GM18499 (cell line): ENCODE results near the gene GPR82.
"Not testable (repeated sequence)": the region's sequence is repeated elsewhere in the genome, so short reads cannot be mapped to it uniquely, and the experiment has no call there.

Experiments
- ATAC-seq: cut with Tn5 transposase; IDR thresholded peaks from one replicate; pipeline ENCODE4 v1.9.1; 2021; ENCODE audit warnings: moderate number of reproducible peaks; ENCODE audit not compliant: insufficient read depth, unreplicated experiment

The GPR82 gene

DNA sequence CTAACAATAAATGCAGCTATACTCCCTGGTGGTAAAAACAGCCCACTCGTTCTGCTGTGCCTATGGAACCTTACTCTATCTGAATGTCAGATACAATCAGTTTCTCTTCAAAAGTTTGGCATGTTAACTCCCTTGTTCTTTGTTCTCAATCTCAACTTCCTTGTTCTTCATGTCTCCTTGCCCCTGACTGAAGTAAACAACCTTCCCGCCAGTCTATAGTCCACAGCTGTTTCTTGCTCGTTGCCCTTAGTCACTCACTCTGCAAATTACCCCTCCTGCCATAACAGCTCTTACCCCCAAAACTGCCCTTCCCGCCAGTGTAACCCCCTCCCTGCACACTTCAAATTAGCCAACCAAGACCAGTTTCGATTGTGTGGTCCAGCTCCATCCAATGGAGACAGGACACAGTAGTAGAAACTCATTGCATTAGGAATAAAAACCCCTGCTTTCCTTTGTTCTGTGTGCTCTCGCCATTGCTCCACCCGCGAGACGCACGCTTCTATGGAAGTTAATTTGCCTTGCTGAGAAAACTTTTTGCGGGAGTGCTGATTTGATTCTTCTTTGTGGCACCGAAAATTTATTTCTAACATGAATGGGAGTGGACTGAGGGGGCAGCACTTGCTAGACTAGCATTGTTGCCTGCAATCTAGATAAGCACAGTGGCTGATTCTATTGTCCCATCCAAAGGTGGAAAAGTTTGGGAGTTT lies 7.1 kb upstream of the GPR82 start:
- ATAC-seq, result no peak

DNA sequence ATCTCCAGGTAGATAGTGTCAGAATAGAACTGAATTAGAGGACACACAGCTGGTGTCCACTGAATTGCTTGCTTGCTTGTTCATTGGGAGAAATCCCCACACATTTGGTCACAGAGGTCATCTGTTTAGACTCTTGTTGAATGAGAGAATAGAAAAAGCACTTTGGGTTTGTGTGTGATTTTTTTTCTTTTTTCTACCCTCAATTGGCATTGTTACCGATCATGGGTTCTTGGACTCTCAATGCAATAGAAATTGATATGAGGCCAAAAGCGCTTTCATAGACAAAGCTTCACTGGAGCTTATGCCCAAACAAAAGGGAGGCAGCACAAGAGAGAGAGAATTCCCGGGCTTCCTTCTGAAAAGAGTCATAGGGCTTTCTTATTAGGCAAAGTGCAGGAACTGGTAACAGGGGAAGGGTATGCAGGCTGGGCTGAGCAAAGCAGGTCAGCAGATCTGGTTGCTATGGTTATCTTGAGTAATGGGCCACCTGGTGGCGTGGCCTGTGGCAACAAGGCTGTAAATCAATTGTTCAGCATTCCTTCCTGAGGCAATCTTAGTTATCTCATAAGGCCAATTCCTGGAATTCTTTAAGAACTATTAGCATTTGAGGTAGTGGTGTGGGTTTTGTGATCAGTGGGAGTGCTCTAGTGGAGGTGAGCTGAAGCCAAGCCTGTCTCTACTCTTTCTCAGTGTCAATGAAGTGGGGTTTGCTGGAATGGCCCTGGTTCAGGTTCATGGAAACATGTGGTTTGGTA lies 5.3 kb upstream of the GPR82 start:
- ATAC-seq, result no peak

DNA sequence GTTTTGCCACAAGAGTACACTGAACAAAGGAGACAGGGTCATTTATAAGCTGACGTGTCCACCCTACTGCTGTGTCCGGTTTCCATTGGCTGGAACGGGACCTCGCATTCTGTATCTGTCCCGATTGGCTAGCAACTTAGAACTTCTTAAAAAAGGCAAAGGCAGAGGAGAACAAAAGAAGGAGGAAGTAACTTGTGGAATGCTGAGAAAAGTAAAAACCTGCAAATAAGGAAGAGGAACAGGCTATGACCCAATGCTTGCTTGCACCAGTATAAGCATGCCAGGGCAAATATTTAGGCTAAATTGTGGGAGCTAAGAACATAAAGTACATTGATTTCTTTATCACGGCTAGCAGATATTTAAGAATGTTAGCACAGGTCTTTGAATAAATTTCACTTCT lies 4.4 kb upstream of the GPR82 start:
- ATAC-seq, result not testable (repeated sequence)

DNA sequence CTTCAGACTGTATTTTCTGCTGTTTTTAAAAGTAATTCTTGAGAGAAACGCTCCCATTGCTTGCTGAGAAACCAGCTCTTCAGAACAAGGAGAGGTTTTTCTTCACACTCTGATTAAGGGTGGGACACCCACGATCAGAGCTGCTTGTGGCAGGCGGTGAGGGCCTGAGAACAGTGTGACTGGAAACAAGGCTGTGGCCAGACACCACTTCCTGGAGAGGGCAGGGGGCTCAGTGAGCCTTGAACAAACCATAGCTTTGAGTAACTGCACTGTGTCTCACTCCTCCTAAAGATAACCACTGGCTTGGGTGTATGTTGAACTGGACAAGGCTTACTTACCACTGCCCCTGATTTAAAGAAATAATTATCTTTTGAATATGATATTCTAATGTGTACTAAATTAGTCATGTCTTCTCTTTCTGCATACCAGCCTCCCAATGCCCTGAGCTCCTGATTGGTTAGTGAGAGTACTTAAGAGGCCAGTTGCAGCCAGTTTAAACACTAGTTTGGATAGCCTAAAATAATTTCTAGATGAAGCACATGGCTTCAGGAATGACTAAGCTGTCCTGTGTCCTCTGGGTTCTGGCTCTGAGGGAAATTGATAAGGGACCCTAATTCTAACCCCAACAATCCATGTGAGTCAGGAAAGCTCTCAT lies 3.7 kb upstream of the GPR82 start:
- peak; percentile 64 for ATAC-seq

DNA sequence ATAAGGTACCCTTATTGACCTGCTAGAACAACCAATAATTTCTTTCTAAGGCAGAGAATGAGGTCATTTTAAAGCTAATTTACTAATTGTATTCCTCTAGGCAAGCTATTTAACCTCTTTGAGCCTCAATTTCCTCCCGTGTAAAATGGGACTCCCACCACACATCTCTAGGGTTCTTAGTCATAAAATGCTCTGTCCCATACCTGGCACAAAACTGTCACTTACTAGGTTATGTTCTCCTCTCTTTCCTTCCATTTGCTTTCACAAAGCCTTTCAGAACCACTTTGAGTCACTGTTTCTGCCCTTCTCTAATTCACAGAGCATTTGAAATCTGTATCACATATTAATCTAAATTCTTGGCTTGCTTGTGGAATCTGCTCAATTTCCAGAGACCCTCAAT lies 2.4 kb upstream of the GPR82 start:
- ATAC-seq, result peak; percentile 28

DNA sequence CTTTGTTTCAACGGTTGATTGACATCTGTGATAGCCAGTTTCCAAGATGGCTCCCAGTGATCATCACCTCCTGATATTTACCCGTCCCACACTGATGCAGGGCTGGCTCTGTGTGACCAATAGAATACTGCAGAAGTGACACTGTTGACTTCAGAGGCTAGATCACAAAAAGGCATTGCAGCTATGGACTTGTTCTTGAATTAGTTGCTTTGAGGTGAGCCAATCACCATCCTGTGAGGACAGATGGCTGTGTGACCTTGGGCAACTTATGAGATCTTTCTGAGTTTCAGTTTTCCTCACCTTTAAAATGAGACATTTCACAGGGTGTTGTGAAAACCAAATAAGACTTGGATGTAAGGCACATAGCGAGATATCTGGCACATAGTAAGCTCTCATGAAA lies 1.8 kb upstream of the GPR82 start:
- ATAC-seq, result no peak

DNA sequence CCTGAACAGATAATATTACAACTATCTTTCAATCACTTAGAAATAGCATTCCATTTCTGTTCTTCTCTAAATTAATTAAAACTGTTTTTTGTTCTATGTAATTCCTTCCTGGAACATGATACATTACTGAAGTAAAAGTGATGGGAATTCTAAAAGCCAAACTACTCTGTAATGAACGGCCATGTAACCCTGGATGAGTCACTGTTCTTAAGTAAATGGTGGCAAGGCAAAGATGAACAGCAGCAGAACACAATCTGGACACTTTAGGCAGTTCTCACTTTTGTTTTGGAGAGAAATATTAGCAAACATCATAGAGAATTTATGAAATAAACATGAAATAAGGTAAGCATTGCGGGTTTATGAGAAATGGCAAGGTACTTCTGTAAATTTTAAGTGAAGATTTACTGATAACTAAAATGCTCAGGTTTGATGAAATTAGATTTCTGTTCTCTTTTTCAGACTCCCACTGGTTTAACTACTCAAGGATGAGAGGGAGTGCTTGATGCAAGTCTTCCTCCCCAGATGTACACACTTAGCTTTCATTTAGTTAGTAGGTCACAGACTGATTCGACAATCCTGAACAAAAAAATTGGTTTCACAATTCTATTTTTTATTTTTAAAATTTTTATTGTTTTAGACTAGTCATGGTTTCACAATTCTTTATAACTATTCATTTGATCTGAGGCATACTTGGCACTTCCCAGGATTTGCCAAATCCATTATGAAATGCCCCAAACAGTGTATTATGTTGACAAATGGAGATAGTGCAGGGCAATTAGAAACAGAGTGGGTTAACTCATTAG lies 964 bp upstream of the GPR82 start:
- ATAC-seq, result no peak

DNA sequence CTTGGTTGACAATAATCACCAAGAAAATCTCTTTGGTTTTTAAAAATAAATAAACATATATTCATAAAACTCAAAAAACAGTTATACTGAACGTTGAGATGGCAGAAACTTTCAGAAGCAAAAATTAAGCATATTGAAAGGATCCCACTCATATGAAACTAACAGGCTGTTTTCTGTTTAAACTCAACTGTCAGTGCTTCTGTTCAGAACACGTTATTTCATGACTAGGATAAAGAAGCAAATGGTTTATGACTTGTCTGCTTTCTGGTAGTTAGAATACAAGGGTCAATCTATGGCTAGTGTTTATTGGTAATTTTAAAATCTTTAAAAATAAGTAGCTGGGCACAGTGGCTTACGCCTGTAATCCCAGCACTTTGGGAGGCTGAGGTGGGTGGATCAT lies 4.1 kb downstream of the GPR82 start:
- no peak for ATAC-seq

DNA sequence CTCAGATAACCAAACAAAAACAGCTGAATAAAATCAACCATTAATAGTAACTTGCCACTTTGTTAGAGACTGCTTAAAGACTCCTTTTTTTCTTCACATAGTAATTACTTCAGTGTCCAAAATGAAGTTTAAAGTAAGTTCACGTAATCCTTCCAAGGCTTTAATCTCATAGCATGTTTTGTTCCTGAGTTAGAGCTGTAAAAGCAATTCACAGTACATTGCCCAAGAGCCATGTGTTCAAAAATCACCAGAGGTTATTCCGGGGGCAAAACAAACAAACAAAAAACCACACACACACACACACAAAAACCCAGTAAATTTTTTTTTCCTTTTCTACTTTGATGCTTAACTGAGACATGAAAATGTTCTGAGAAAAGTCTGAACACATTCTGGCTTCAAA lies 6.1 kb downstream of the GPR82 start:
- no peak for ATAC-seq

DNA sequence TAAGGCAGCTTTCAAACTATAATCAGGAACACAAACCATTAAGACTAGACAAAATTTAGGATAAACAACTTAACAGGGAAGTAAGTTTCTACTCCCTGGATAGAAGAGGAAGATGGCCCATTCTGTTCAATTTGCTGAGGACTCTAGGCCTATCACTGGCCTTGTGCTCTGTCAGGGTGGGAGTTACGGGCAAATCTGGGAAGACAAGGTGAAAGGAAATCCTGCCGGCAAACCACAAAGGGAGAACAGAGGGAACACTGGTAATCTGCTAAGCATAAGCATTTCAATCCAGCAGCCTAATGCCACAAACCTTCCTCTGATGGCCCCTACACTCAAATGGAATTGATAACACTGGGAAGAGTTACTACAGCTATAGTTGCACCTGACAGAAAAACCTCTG lies 8.3 kb downstream of the GPR82 start:
- ATAC-seq, result no peak

DNA sequence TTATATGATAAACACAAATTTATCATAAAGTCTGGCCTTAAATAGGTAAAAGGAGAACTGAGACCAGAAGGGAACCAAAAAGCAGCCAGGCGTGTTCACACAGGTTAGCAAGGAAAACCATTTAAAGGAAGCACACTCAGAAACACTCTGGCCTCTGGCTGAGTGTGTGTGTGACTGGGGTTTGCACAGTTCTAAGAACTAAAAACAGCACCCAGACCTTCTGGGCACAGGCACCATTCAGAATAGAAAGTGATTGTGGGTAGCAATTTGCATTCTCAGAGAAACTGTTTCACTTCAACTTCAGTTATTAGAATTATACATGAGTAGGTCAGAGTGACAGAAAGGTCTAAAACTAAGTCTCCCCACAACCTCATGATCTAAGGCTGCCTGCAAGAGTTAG lies 10.0 kb downstream of the GPR82 start:
- peak; percentile 94 for ATAC-seq

DNA sequence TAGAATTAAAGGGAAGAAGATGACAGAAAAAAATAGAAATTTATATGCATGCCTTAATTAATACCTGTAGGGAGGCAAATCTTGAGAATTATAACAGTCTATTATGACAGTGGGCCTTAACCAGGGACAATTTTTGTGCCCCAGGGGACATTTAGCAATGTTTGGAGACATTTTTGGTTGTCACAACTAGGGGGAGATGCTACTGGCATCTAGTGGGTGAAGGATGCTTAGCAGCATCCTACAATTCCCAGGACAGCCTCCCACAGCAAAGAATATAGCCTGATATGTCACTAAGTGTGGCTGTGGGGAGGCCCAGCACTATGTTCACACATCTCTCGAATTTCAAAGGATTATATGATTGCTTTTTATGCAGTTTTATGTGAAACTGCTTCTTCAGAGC lies 10.5 kb downstream of the GPR82 start:
- ATAC-seq, result no peak

DNA sequence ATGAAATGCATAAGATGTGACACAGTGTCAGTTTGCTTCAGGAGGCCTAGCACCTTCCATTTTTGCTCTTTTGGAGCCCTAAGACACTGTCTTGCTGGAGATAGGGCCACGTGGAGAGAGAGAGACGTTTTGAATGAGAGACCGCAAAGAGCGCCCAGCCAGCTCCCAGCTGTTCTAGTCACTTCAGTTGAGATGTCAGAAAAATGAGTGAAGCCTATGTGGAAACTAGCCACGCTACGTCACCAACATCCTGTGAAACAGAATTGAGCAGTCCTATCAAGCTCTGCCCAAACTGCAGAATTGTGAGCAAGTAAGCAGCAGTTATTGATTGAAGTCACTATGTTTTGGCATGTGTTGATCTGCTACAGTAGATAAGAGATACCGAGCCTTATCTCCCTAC lies 13.1 kb downstream of the GPR82 start:
- no peak for ATAC-seq

DNA sequence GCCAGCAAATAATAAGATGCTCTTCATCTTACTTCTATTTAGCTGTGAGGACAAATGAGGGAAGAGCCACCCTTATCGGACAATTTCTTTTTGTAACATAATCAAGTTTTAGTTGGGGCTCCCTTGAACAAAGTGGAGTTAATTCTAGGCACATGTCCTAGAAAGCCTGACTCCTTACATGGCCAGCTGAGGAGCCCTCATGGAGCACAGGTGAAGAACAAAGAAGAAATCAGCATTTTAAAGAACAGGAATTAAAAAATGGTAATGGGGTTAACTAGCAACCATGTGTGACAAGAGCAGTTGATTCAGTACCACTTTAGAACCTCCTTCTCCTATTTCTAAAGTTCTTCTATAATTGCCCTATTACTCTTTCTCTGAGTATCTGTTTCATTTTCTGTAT lies 15.9 kb downstream of the GPR82 start:
- no peak for ATAC-seq

DNA sequence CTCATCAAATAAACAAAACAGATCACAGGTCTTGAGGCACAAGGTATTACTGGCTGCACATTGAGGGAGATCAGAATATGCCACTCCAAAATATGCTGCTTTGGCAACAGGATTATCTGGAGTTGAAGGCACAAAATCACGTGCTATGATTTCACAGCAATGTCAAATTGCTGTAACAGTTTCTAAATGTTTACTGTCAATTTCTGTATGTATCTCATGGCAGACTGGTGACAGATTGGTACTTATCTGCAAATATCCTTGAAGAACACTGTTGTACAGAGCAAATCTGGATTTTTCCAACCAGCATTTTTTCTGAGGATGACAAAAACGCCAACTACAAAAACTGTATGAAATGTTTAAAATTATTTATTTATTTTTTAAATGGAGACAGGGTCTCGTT lies 26.7 kb downstream of the GPR82 start:
- ATAC-seq, result no peak

DNA sequence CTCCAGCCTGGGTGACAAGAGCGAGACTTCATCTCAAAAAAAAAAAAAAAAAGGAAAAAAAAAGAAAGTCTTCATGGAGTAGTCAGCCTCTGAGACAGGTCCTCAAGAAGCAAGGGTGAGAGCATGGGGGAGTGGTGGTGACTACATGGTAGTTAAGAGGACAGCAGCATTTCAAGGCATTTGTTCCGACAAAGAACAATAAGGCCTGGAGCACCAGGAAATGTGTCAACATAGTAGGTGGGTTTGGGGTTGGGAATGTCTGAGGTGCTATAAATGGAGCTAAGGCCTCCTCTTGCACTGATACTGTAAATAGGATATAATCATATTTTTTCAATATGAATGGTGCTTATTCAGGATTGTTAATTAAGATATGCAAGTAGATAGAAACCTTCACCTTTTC lies 34.4 kb downstream of the GPR82 start:
- no peak for ATAC-seq

DNA sequence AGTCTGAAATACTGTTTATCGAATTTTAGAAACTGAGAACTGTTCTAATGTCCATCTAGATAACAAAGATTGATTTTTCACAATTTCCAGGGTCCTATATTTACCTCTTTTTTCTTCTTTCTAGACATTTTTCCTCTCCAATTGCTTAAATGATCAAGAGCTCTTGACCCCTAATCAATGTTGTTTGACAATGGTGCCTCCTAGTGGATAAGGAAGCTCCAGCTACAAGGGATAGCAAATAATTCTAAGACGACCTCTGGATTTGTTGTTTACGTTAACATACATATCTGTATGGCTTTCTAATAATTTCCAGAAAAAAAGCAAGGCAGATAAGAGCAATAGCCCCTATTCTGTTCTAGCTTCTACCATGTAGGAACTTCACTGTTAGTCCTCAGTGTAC lies 35.8 kb downstream of the GPR82 start:
- no peak for ATAC-seq

DNA sequence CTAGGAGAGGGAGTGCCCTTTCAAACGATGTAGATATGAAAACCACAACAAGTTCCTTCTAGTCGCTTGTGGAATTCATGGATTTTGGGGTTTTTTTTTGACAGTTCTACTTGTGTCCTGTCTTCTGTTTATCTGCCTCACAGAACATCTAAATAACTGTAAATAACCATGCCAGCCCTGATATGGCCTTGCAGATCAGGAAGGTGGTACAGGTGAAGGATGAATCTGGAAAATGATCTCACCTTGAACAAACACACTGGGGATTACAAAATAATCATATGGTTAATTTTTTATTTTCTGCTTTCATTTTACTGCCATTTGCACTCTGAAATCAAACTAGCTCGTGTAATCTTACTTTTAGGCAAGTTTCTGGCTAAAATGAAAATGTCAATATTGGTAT lies 37.2 kb downstream of the GPR82 start:
- ATAC-seq, result no peak

DNA sequence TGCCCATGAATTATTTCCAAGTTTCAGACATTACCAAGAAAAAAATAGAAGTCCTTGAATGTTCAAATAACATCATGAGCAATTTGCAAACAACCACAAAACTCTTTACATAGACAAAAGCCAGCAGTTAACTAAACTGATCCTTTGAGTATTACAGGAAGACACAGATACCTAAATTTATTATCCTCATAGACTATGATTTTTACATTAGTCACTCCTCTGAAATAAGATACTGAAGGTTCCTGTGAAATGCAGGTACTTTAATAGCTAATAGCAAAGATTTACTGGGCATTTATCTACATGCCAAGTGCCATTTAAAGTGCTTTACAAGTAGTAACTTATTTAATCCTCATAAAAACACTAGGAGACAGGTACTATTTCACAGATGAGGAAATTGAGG lies 37.7 kb downstream of the GPR82 start:
- no peak for ATAC-seq

DNA sequence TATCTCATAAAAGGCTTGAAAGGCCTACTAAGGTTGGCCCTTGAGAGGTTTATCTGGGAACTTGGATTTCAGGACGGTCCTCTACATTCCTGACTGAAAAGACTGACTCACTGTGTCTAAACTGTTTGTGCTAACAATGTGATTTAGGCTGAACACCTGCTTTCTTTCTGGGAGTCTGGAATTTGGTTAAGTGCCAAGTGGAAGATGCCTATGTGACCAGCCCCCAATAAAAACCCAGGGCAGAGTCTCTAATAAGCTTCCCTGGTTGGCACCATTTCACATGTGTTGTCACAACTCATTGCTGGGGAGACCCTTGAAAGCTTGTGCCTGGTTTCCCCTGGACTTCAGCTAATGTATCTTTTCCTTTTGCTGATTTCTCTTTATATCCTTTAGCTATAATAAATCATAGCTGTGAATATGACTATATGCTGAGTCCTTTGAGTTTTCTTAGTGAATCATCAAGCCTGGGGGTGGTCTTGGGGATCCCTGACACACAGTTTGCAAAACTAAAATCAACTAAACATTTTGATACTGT lies 55.1 kb downstream of the GPR82 start:
- ATAC-seq, result no peak
